IMR-90 (cell line): ENCODE data around the gene TEAD1.

Experiments used
- BHLHE40 ChIP-seq: fragments of 150-350 bp; IDR thresholded peaks from 2 replicates; pipeline ENCODE4 v1.6.1; 2016; ENCODE audit warnings: mild to moderate bottlenecking, low read depth, low read length
- FOS ChIP-seq: fragments of 150-350 bp; IDR thresholded peaks from 2 replicates; pipeline ENCODE4 v1.6.1; 2016; ENCODE audit warnings: low read depth, low read length
- MAFK ChIP-seq: IDR thresholded peaks from 2 replicates; pipeline ENCODE4 v1.6.1; 2012; ENCODE audit warnings: low read depth, low read length, improper control_type of control experiment
- MAZ ChIP-seq: IDR thresholded peaks from 2 replicates; pipeline ENCODE4 v1.6.1; 2012; ENCODE audit warnings: low read depth, mild to moderate bottlenecking, low read length, improper control_type of control experiment, moderate library complexity, borderline replicate concordance
- MXI1 ChIP-seq: IDR thresholded peaks from 2 replicates; pipeline ENCODE4 v1.6.1; 2012; ENCODE audit warnings: low read depth, mild to moderate bottlenecking, low read length, moderate library complexity, borderline replicate concordance
- NFE2L2 ChIP-seq: fragments of 150-350 bp; IDR thresholded peaks from 2 replicates; pipeline ENCODE4 v1.6.1; 2016; ENCODE audit warnings: low read depth, mild to moderate bottlenecking, low read length
- POLR2A ChIP-seq: IDR thresholded peaks from 2 replicates; pipeline ENCODE4 v1.6.1; 2012; ENCODE audit warnings: mild to moderate bottlenecking, low read depth, low read length
- RAD21 ChIP-seq: IDR thresholded peaks from 2 replicates; pipeline ENCODE4 v1.6.1; 2012; ENCODE audit warnings: low read length, improper control_type of control experiment
- RCOR1 ChIP-seq: IDR thresholded peaks from 2 replicates; pipeline ENCODE4 v1.6.1; 2012; ENCODE audit warnings: mild to moderate bottlenecking, low read length, improper control_type of control experiment; ENCODE audit not compliant: insufficient replicate concordance
- RFX5 ChIP-seq: IDR thresholded peaks from 2 replicates; pipeline ENCODE4 v1.8.0; 2012; ENCODE audit warnings: low read depth, mild to moderate bottlenecking, low read length, moderate library complexity
- SMC3 ChIP-seq: fragments of 150-350 bp; IDR thresholded peaks from 2 replicates; pipeline ENCODE4 v1.6.1; 2016; ENCODE audit warnings: low read depth, mild to moderate bottlenecking, antibody characterized with exemption, low read length, moderate library complexity
- TF ChIP-seq, protein P1 (sequence below): conservative IDR thresholded peaks from 2 replicates; pipeline ENCODE4 v1.5.1; 2012; ENCODE audit warnings: mild to moderate bottlenecking, low read depth, low read length, improper control_type of control experiment
- TF ChIP-seq, protein P2 (sequence below): fragments of 150-350 bp; IDR thresholded peaks from 2 replicates; pipeline ENCODE4 v1.6.1; 2016; ENCODE audit warnings: low read depth, mild to moderate bottlenecking, low read length, moderate library complexity, borderline replicate concordance

DNA sequence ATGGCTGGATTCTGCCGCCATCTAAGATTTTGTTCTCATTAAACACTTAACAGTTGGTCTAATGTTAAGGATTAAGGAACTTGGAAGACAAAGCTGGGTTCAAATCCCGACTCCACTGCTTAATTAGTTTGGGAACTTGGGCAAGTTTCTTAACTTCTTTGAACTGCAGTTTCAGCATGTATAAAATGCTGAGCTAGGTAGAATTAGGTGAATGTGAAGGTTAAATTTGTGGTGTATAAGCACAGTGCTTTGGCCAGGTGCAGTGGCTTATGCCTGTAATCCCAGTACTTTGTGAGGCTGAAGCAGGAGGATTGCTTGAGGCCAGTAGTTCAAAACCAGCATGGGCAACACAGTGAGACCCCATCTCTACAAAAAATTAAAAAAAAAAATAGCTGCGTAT lies 174.2 kb downstream of the TEAD1 start:
- no peak for TF ChIP-seq RAD21
- TF ChIP-seq, protein P1, sequence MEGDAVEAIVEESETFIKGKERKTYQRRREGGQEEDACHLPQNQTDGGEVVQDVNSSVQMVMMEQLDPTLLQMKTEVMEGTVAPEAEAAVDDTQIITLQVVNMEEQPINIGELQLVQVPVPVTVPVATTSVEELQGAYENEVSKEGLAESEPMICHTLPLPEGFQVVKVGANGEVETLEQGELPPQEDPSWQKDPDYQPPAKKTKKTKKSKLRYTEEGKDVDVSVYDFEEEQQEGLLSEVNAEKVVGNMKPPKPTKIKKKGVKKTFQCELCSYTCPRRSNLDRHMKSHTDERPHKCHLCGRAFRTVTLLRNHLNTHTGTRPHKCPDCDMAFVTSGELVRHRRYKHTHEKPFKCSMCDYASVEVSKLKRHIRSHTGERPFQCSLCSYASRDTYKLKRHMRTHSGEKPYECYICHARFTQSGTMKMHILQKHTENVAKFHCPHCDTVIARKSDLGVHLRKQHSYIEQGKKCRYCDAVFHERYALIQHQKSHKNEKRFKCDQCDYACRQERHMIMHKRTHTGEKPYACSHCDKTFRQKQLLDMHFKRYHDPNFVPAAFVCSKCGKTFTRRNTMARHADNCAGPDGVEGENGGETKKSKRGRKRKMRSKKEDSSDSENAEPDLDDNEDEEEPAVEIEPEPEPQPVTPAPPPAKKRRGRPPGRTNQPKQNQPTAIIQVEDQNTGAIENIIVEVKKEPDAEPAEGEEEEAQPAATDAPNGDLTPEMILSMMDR = no peak
- no peak for TF ChIP-seq POLR2A
- no peak for TF ChIP-seq BHLHE40
- no peak for TF ChIP-seq MAZ
- no peak for TF ChIP-seq RFX5
- TF ChIP-seq MAFK = peak; percentile 86
- no peak for TF ChIP-seq FOS
- TF ChIP-seq, protein P2, sequence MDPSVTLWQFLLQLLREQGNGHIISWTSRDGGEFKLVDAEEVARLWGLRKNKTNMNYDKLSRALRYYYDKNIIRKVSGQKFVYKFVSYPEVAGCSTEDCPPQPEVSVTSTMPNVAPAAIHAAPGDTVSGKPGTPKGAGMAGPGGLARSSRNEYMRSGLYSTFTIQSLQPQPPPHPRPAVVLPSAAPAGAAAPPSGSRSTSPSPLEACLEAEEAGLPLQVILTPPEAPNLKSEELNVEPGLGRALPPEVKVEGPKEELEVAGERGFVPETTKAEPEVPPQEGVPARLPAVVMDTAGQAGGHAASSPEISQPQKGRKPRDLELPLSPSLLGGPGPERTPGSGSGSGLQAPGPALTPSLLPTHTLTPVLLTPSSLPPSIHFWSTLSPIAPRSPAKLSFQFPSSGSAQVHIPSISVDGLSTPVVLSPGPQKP = no peak
- no peak for TF ChIP-seq SMC3
- no peak for TF ChIP-seq RCOR1
- no peak for TF ChIP-seq NFE2L2
- TF ChIP-seq MXI1 = no peak
